Measurements from ENCODE around the gene SDF4. TPM values are rescaled to one million over a fixed set of nuclear protein-coding genes. Genes with fewer than 3 reads are reported as not detected.

Gene SDF4
- total and polyA plus RNA-seq, 2 donors (not counting 1 experiment from before 2014, with no cell fraction given), result 100 to 143 TPM

Small RNA genes lying within 50 kb of the gene (small RNA-seq; reads per million reads assigned to genes)
- 2.7 reads per million, percentile 38 among the genes with 10 or more reads in this experiment for gene MIR200A (ENCODE audit: insufficient read length, low read depth, low replicate concordance)
- not detected for gene MIR200B (ENCODE audit: insufficient read length, low read depth, low replicate concordance)
- not detected for gene MIR429 (ENCODE audit: insufficient read length, low read depth, low replicate concordance)

Other genes with a start within 250 kb of the SDF4 start
- gene PERM1, start 249.9 kb downstream of the SDF4 start, total RNA-seq, result not detected in 2 replicates
- not detected in 2 replicates for gene PERM1, start 249.9 kb downstream of the SDF4 start, polyA plus RNA-seq
- 3.2 and 4.3 TPM in 2 replicates for gene HES4, start 231.9 kb downstream of the SDF4 start, total RNA-seq
- 4.5 and 18.1 TPM in 2 replicates for gene HES4, start 231.9 kb downstream of the SDF4 start, polyA plus RNA-seq
- gene ISG15, start 218.5 kb downstream of the SDF4 start, total RNA-seq, result 25.2 and 28.3 TPM in 2 replicates
- gene ISG15, start 218.5 kb downstream of the SDF4 start, polyA plus RNA-seq, result 71.2 and 91.4 TPM in 2 replicates
- gene AGRN, start 211.9 kb downstream of the SDF4 start, total RNA-seq, result 31.3 and 32.3 TPM in 2 replicates
- 7.0 and 7.3 TPM in 2 replicates for gene AGRN, start 211.9 kb downstream of the SDF4 start, polyA plus RNA-seq
- not detected in 2 replicates for gene RNF223, start 157.7 kb downstream of the SDF4 start, total RNA-seq
- gene RNF223, start 157.7 kb downstream of the SDF4 start, polyA plus RNA-seq, result not detected in 2 replicates
- 23.0 and 25.3 TPM in 2 replicates for gene C1orf159, start 115.9 kb downstream of the SDF4 start, total RNA-seq
- gene C1orf159, start 115.9 kb downstream of the SDF4 start, polyA plus RNA-seq, result 25.6 and 29.6 TPM in 2 replicates
- gene TTLL10, start 58.1 kb downstream of the SDF4 start, total RNA-seq, result 0.37 and 0.61 TPM in 2 replicates
- 0.37 and 0.45 TPM in 2 replicates for gene TTLL10, start 58.1 kb downstream of the SDF4 start, polyA plus RNA-seq
- 33.5 and 38.1 TPM in 2 replicates for gene TNFRSF18, start 25.4 kb downstream of the SDF4 start, total RNA-seq
- 10.1 and 25.2 TPM in 2 replicates for gene TNFRSF18, start 25.4 kb downstream of the SDF4 start, polyA plus RNA-seq
- gene TNFRSF4, start 17.8 kb downstream of the SDF4 start, total RNA-seq, result 1.8 and 2.3 TPM in 2 replicates
- gene TNFRSF4, start 17.8 kb downstream of the SDF4 start, polyA plus RNA-seq, result 0.63 and 1.9 TPM in 2 replicates
- 21.0 TPM in 2 replicates for gene B3GALT6, start 236 bp upstream of the SDF4 start, total RNA-seq
- gene B3GALT6, start 236 bp upstream of the SDF4 start, polyA plus RNA-seq, result 4.7 and 5.9 TPM in 2 replicates
- gene C1QTNF12, start 14.7 kb upstream of the SDF4 start, total RNA-seq, result 3.2 and 6.1 TPM in 2 replicates
- gene C1QTNF12, start 14.7 kb upstream of the SDF4 start, polyA plus RNA-seq, result 1.2 and 1.8 TPM in 2 replicates
- 115 and 120 TPM in 2 replicates for gene UBE2J2, start 41.9 kb upstream of the SDF4 start, total RNA-seq
- gene UBE2J2, start 41.9 kb upstream of the SDF4 start, polyA plus RNA-seq, result 32.8 and 40.1 TPM in 2 replicates
- gene SCNN1D, start 48.4 kb upstream of the SDF4 start, total RNA-seq, result 7.3 and 10.6 TPM in 2 replicates
- 14.7 and 21.3 TPM in 2 replicates for gene SCNN1D, start 48.4 kb upstream of the SDF4 start, polyA plus RNA-seq
- 40.7 and 49.1 TPM in 2 replicates for gene ACAP3, start 75.9 kb upstream of the SDF4 start, total RNA-seq
- gene ACAP3, start 75.9 kb upstream of the SDF4 start, polyA plus RNA-seq, result 124 and 126 TPM in 2 replicates
- gene PUSL1, start 76.6 kb upstream of the SDF4 start, total RNA-seq, result 15.7 and 17.9 TPM in 2 replicates
- gene PUSL1, start 76.6 kb upstream of the SDF4 start, polyA plus RNA-seq, result 21.3 and 25.8 TPM in 2 replicates
- gene INTS11, start 92.7 kb upstream of the SDF4 start, total RNA-seq, result 149 and 167 TPM in 2 replicates
- gene INTS11, start 92.7 kb upstream of the SDF4 start, polyA plus RNA-seq, result 245 and 279 TPM in 2 replicates
- 18.8 and 21.6 TPM in 2 replicates for gene CPTP, start 92.8 kb upstream of the SDF4 start, total RNA-seq
- 8.0 and 17.1 TPM in 2 replicates for gene CPTP, start 92.8 kb upstream of the SDF4 start, polyA plus RNA-seq
- gene TAS1R3, start 99.3 kb upstream of the SDF4 start, total RNA-seq, result 4.0 and 4.1 TPM in 2 replicates
- 5.7 and 11.7 TPM in 2 replicates for gene TAS1R3, start 99.3 kb upstream of the SDF4 start, polyA plus RNA-seq
- 46.1 and 48.2 TPM in 2 replicates for gene DVL1, start 117.4 kb upstream of the SDF4 start, total RNA-seq
- 46.0 and 53.5 TPM in 2 replicates for gene DVL1, start 117.4 kb upstream of the SDF4 start, polyA plus RNA-seq
- gene MXRA8, start 126.6 kb upstream of the SDF4 start, total RNA-seq, result not detected in 2 replicates
- gene MXRA8, start 126.6 kb upstream of the SDF4 start, polyA plus RNA-seq, result 0.10 and 0.25 TPM in 2 replicates
- gene AURKAIP1, start 143.2 kb upstream of the SDF4 start, total RNA-seq, result 61.7 and 67.0 TPM in 2 replicates
- gene AURKAIP1, start 143.2 kb upstream of the SDF4 start, polyA plus RNA-seq, result 47.3 and 61.1 TPM in 2 replicates
- 347 and 367 TPM in 2 replicates for gene CCNL2, start 167.3 kb upstream of the SDF4 start, total RNA-seq
- 263 and 333 TPM in 2 replicates for gene CCNL2, start 167.3 kb upstream of the SDF4 start, polyA plus RNA-seq
- 119 and 129 TPM in 2 replicates for gene MRPL20, start 175.3 kb upstream of the SDF4 start, total RNA-seq
- 55.9 and 59.3 TPM in 2 replicates for gene MRPL20, start 175.3 kb upstream of the SDF4 start, polyA plus RNA-seq
- gene ANKRD65, start 189.3 kb upstream of the SDF4 start, total RNA-seq, result not detected in 2 replicates
- 0.12 TPM in 1 of 2 replicates, not detected in the other for gene ANKRD65, start 189.3 kb upstream of the SDF4 start, polyA plus RNA-seq
- not detected in 2 replicates for gene VWA1, start 203.7 kb upstream of the SDF4 start, total RNA-seq
- gene VWA1, start 203.7 kb upstream of the SDF4 start, polyA plus RNA-seq, result 0.09 TPM in 1 of 2 replicates, not detected in the other
- gene ATAD3C, start 217.7 kb upstream of the SDF4 start, total RNA-seq, result 0.20 and 0.56 TPM in 2 replicates
- 1.1 TPM in 2 replicates for gene ATAD3C, start 217.7 kb upstream of the SDF4 start, polyA plus RNA-seq
- 51.4 and 51.5 TPM in 2 replicates for gene ATAD3B, start 239.8 kb upstream of the SDF4 start, total RNA-seq
- 50.9 and 62.0 TPM in 2 replicates for gene ATAD3B, start 239.8 kb upstream of the SDF4 start, polyA plus RNA-seq

All from B cell (primary cell).